Measurements from ENCODE around the gene PRR36.

PRR36 gene

GRCh38 chr19:7833225-7834099, 40.7 kb downstream of the PRR36 start:
- no CpG with 5 or more reads among the region's 23 CpGs for WGBS, 2 donors (ENCODE audit: extremely low coverage in 2 of 2, insufficient read length in 2 of 2, insufficient replicate concordance in 1 of 2)

GRCh38 chr19:7832781-7833180, 41.4 kb downstream of the PRR36 start:
- H2BK12ac ChIP-seq (ENCODE audit: low read length): no peak overlapping the region
- WGBS, 2 donors (ENCODE audit: extremely low coverage in 2 of 2, insufficient read length in 2 of 2, insufficient replicate concordance in 1 of 2): no CpG with 5 or more reads among the region's 12 CpGs
- H4K8ac ChIP-seq (ENCODE audit: low read depth, low read length): no peak overlapping the region
- H3K4ac ChIP-seq (ENCODE audit: low read length): no peak overlapping the region
- no peak overlapping the region for H3K4me3 ChIP-seq (ENCODE audit: low read length in 2 of 2)
- no peak overlapping the region for H3K9ac ChIP-seq (ENCODE audit: low read depth, low read length, poor library complexity)
- no peaks in the 10 kb centered on the region for H3K36me3 ChIP-seq (replicated peaks in 1 of 2; ENCODE audit: control insufficient read depth in 2 of 2, insufficient read depth in 2 of 2, low read length in 2 of 2)
- H3K79me1 ChIP-seq (ENCODE audit: low read depth, low read length): peaks cover 2% of the 10 kb centered on the region
- H3K27me3 ChIP-seq (ENCODE audit: control insufficient read depth in 3 of 3, insufficient read depth in 3 of 3, low read depth in 1 of 3, low read length in 3 of 3): peaks cover 0 to 4% (median 0%) of the 10 kb centered on the region in 3 experiments
- H2AK5ac ChIP-seq (ENCODE audit: low read depth, low read length): no peak overlapping the region
- no peak overlapping the region for H3K27ac ChIP-seq (replicated peaks; ENCODE audit: low read length)
- no peak overlapping the region for H2BK120ac ChIP-seq (ENCODE audit: low read depth, low read length)
- no peak overlapping the region for H2BK15ac ChIP-seq (ENCODE audit: low read length)
- H2AFZ ChIP-seq (ENCODE audit: low read length): no peak overlapping the region
- H3K4me1 ChIP-seq (ENCODE audit: control insufficient read depth in 2 of 2, insufficient read depth in 1 of 2, low read depth in 1 of 2, low read length in 2 of 2): peaks cover 3 to 5% of the 10 kb centered on the region in 2 donors
- no peak overlapping the region for H3K18ac ChIP-seq (ENCODE audit: low read length)
- no peak overlapping the region for H3K4me2 ChIP-seq (ENCODE audit: insufficient read depth, low read length, poor library complexity, severe bottlenecking)
- H3K23ac ChIP-seq (ENCODE audit: low read depth, low read length, poor library complexity): no peak overlapping the region
- no peak overlapping the region for H2BK5ac ChIP-seq (ENCODE audit: low read length)
- no peak overlapping the region for H3K14ac ChIP-seq (ENCODE audit: low read length)
- H4K91ac ChIP-seq (ENCODE audit: low read depth, low read length, poor library complexity): no peak overlapping the region
- H3K9me3 ChIP-seq (replicated peaks in 1 of 2; ENCODE audit: control insufficient read depth in 2 of 2, insufficient read depth in 1 of 2, low read depth in 1 of 2, low read length in 2 of 2): no peaks in the 10 kb centered on the region
- DNase-seq (ENCODE audit: low spot score): no peak

More at GRCh38 chr19:7833225-7834099, 40.7 kb downstream of the PRR36 start:
- Histone ChIP-seq H3K4me1 (ENCODE audit: control insufficient read depth in 2 of 2, insufficient read depth in 1 of 2, low read depth in 1 of 2, low read length in 2 of 2) (peaks cover 3 to 5% of the 10 kb centered on the region in 2 donors), H2BK12ac (ENCODE audit: low read length) (no peak overlapping the region), H3K4me3 (ENCODE audit: low read length in 2 of 2) (no peak overlapping the region), H3K4ac (ENCODE audit: low read length) (no peak overlapping the region), H3K9ac (ENCODE audit: low read depth, low read length, poor library complexity) (no peak overlapping the region), H2BK5ac (ENCODE audit: low read length) (no peak overlapping the region), H3K36me3 (replicated peaks in 1 of 2; ENCODE audit: control insufficient read depth in 2 of 2, insufficient read depth in 2 of 2, low read length in 2 of 2) (no peaks in the 10 kb centered on the region), H4K8ac (ENCODE audit: low read depth, low read length) (peak overlapping the region; percentile 56), H3K9me3 (replicated peaks in 1 of 2; ENCODE audit: control insufficient read depth in 2 of 2, insufficient read depth in 1 of 2, low read depth in 1 of 2, low read length in 2 of 2) (no peaks in the 10 kb centered on the region), H3K27me3 (ENCODE audit: control insufficient read depth in 3 of 3, insufficient read depth in 3 of 3, low read depth in 1 of 3, low read length in 3 of 3) (peaks cover 0 to 3% (median 0%) of the 10 kb centered on the region in 3 experiments), H2BK15ac (ENCODE audit: low read length) (no peak overlapping the region), H3K27ac (replicated peaks; ENCODE audit: low read length) (no peak overlapping the region), H2AK5ac (ENCODE audit: low read depth, low read length) (no peak overlapping the region), H3K23ac (ENCODE audit: low read depth, low read length, poor library complexity) (peak overlapping the region; percentile 34), H2BK120ac (ENCODE audit: low read depth, low read length) (no peak overlapping the region), H2AFZ (ENCODE audit: low read length) (no peak overlapping the region), H3K4me2 (ENCODE audit: insufficient read depth, low read length, poor library complexity, severe bottlenecking) (no peak overlapping the region), H4K91ac (ENCODE audit: low read depth, low read length, poor library complexity) (no peak overlapping the region), H3K79me1 (ENCODE audit: low read depth, low read length) (peaks cover 2% of the 10 kb centered on the region), H3K14ac (ENCODE audit: low read length) (no peak overlapping the region), H3K18ac (ENCODE audit: low read length) (no peak overlapping the region)
- DNase-seq (ENCODE audit: low spot score): no peak

GRCh38 chr19:7832009-7832408, 42.2 kb downstream of the PRR36 start:
- no peak overlapping the region for H3K4me3 ChIP-seq (ENCODE audit: low read length in 2 of 2)

GRCh38 chr19:7831452-7831851, 42.7 kb downstream of the PRR36 start:
- no peak overlapping the region for H2BK15ac ChIP-seq (ENCODE audit: low read length)
- H2BK5ac ChIP-seq (ENCODE audit: low read length): no peak overlapping the region
- peak; percentile 38 for DNase-seq (ENCODE audit: low spot score)
- WGBS, 2 donors (ENCODE audit: extremely low coverage in 2 of 2, insufficient read length in 2 of 2, insufficient replicate concordance in 1 of 2): no CpG with 5 or more reads among the region's 10 CpGs
- H4K91ac ChIP-seq (ENCODE audit: low read depth, low read length, poor library complexity): no peak overlapping the region
- H3K4ac ChIP-seq (ENCODE audit: low read length): no peak overlapping the region
- H3K9me3 ChIP-seq (replicated peaks in 1 of 2; ENCODE audit: control insufficient read depth in 2 of 2, insufficient read depth in 1 of 2, low read depth in 1 of 2, low read length in 2 of 2): no peaks in the 10 kb centered on the region
- no peak overlapping the region for H2BK120ac ChIP-seq (ENCODE audit: low read depth, low read length)
- H3K79me1 ChIP-seq (ENCODE audit: low read depth, low read length): peaks cover 2% of the 10 kb centered on the region
- H4K8ac ChIP-seq (ENCODE audit: low read depth, low read length): no peak overlapping the region
- H3K18ac ChIP-seq (ENCODE audit: low read length): peak overlapping the region; percentile 62
- H3K4me3 ChIP-seq (ENCODE audit: low read length in 2 of 2): peak overlapping the region in 1 of 2 donors; percentile 60
- H2BK12ac ChIP-seq (ENCODE audit: low read length): no peak overlapping the region
- peaks cover 3 to 5% of the 10 kb centered on the region in 2 donors for H3K4me1 ChIP-seq (ENCODE audit: control insufficient read depth in 2 of 2, insufficient read depth in 1 of 2, low read depth in 1 of 2, low read length in 2 of 2)
- no peak overlapping the region for H2AFZ ChIP-seq (ENCODE audit: low read length)
- no peak overlapping the region for H3K14ac ChIP-seq (ENCODE audit: low read length)
- peak overlapping the region; percentile 65 for H3K23ac ChIP-seq (ENCODE audit: low read depth, low read length, poor library complexity)
- H3K27ac ChIP-seq (replicated peaks; ENCODE audit: low read length): no peak overlapping the region
- no peak overlapping the region for H2AK5ac ChIP-seq (ENCODE audit: low read depth, low read length)
- peaks cover 0 to 10% (median 0%) of the 10 kb centered on the region in 3 experiments for H3K27me3 ChIP-seq (ENCODE audit: control insufficient read depth in 3 of 3, insufficient read depth in 3 of 3, low read depth in 1 of 3, low read length in 3 of 3)
- no peak overlapping the region for H3K4me2 ChIP-seq (ENCODE audit: insufficient read depth, low read length, poor library complexity, severe bottlenecking)
- no peaks in the 10 kb centered on the region for H3K36me3 ChIP-seq (replicated peaks in 1 of 2; ENCODE audit: control insufficient read depth in 2 of 2, insufficient read depth in 2 of 2, low read length in 2 of 2)
- peak overlapping the region; percentile 40 for H3K9ac ChIP-seq (ENCODE audit: low read depth, low read length, poor library complexity)

More at GRCh38 chr19:7832009-7832408, 42.2 kb downstream of the PRR36 start:
- H2BK15ac ChIP-seq (ENCODE audit: low read length): no peak overlapping the region
- peaks cover 2% of the 10 kb centered on the region for H3K79me1 ChIP-seq (ENCODE audit: low read depth, low read length)
- no peak overlapping the region for H2BK120ac ChIP-seq (ENCODE audit: low read depth, low read length)
- no peak overlapping the region for H3K4me2 ChIP-seq (ENCODE audit: insufficient read depth, low read length, poor library complexity, severe bottlenecking)
- no peaks in the 10 kb centered on the region for H3K36me3 ChIP-seq (replicated peaks in 1 of 2; ENCODE audit: control insufficient read depth in 2 of 2, insufficient read depth in 2 of 2, low read length in 2 of 2)
- peaks cover 0 to 10% (median 0%) of the 10 kb centered on the region in 3 experiments for H3K27me3 ChIP-seq (ENCODE audit: control insufficient read depth in 3 of 3, insufficient read depth in 3 of 3, low read depth in 1 of 3, low read length in 3 of 3)
- no peak overlapping the region for H3K18ac ChIP-seq (ENCODE audit: low read length)
- no peak for DNase-seq (ENCODE audit: low spot score)
- peaks cover 3 to 5% of the 10 kb centered on the region in 2 donors for H3K4me1 ChIP-seq (ENCODE audit: control insufficient read depth in 2 of 2, insufficient read depth in 1 of 2, low read depth in 1 of 2, low read length in 2 of 2)
- H3K9me3 ChIP-seq (replicated peaks in 1 of 2; ENCODE audit: control insufficient read depth in 2 of 2, insufficient read depth in 1 of 2, low read depth in 1 of 2, low read length in 2 of 2): no peaks in the 10 kb centered on the region
- H2AK5ac ChIP-seq (ENCODE audit: low read depth, low read length): no peak overlapping the region
- H2BK12ac ChIP-seq (ENCODE audit: low read length): no peak overlapping the region
- no peak overlapping the region for H3K9ac ChIP-seq (ENCODE audit: low read depth, low read length, poor library complexity)
- no peak overlapping the region for H4K91ac ChIP-seq (ENCODE audit: low read depth, low read length, poor library complexity)
- no peak overlapping the region for H3K4ac ChIP-seq (ENCODE audit: low read length)
- H2BK5ac ChIP-seq (ENCODE audit: low read length): no peak overlapping the region
- no peak overlapping the region for H3K23ac ChIP-seq (ENCODE audit: low read depth, low read length, poor library complexity)
- no peak overlapping the region for H3K14ac ChIP-seq (ENCODE audit: low read length)
- H3K27ac ChIP-seq (replicated peaks; ENCODE audit: low read length): no peak overlapping the region
- H4K8ac ChIP-seq (ENCODE audit: low read depth, low read length): no peak overlapping the region
- H2AFZ ChIP-seq (ENCODE audit: low read length): no peak overlapping the region
- no CpG with 5 or more reads among the region's 17 CpGs for WGBS, 2 donors (ENCODE audit: extremely low coverage in 2 of 2, insufficient read length in 2 of 2, insufficient replicate concordance in 1 of 2)
